Endothelial cell of umbilical vein (primary cell): ENCODE results near the gene PPP2R2D. TPM values are rescaled to one million over a fixed set of nuclear protein-coding genes. Genes with fewer than 3 reads are reported as not detected.

Experiments used
- BruUV-seq: library from RNA; stranded (reverse); fragments of 400-500 nt; replicated peaks from 2 replicates; lab custom pipeline; 2021; lab: Mats Ljungman, UMichigan
- CTCF ChIA-PET: fragments of 300-600, 350-600 bp; sonication (Branson Sonifier 250); formaldehyde crosslinking; loops from one replicate; lab custom pipeline; 2021; ENCODE audit warnings: antibody characterized with exemption, inconsistent platforms; lab: Charles Lee
- POLR2A ChIA-PET: fragments of 300-600, 350-600 bp; sonication (Branson Sonifier 250); formaldehyde crosslinking; loops from one replicate; lab custom pipeline; 2021; ENCODE audit warnings: antibody characterized with exemption, inconsistent platforms; lab: Charles Lee
- DNase-seq: peaks from one replicate; pipeline ENCODE4 v3.0.0-alpha.2; 2011; ENCODE audit warnings: low read depth, low spot score
- FAIRE-seq: peaks from 2 replicates; lab custom pipeline; 2011; peaks lifted over from hg19 to GRCh38; lab: Jason Lieb, UNC
- H2AFZ ChIP-seq: 2 replicates; pipeline ENCODE4 v1.6.0; 2012; ENCODE audit warnings: low read depth, low read length, control low read depth, inconsistent platforms
- H3K27ac ChIP-seq: 2 replicates; pipeline ENCODE4 v1.5.1; 2011; ENCODE audit warnings: low read depth, mild to moderate bottlenecking, control low read depth, low read length, moderate library complexity; ENCODE audit not compliant: insufficient read depth
- H3K27me3 ChIP-seq, 2 experiments: 2 replicates each; pipeline versions ENCODE4 v1.6.0 to v1.6.1; 2011; ENCODE audit warnings: low read length in 2 of 2, mixed read lengths in 1 of 2; ENCODE audit not compliant: control insufficient read depth in 2 of 2, insufficient read depth in 2 of 2
- H3K36me3 ChIP-seq, 2 experiments: 2 replicates in 1 of 2; 3 replicates in 1 of 2; pipeline ENCODE4 v1.5.1; 2011; ENCODE audit warnings: low read length in 2 of 2, mild to moderate bottlenecking in 1 of 2, moderate library complexity in 1 of 2; ENCODE audit not compliant: control insufficient read depth in 2 of 2, insufficient read depth in 2 of 2; ENCODE audit errors: extremely low read depth in 1 of 2
- H3K4me1 ChIP-seq: 3 replicates; pipeline ENCODE4 v1.5.1; 2011; ENCODE audit warnings: mild to moderate bottlenecking, low read length; ENCODE audit not compliant: control insufficient read depth, insufficient read depth; ENCODE audit errors: extremely low read depth
- H3K4me2 ChIP-seq: 2 replicates; pipeline ENCODE4 v1.6.1; 2011; ENCODE audit warnings: low read length, control low read depth, mixed read lengths; ENCODE audit not compliant: insufficient read depth
- H3K4me3 ChIP-seq, 3 experiments: fragments of 200-600 bp in 1 of 3; sonication (generic), shearing (Covaris generic) in 1 of 3; replicated peaks in 1 of 3; 2 replicates each; pipeline ENCODE4 v1.5.1; 2011 to 2016; ENCODE audit warnings: control low read depth in 3 of 3, low read length in 3 of 3, mild to moderate bottlenecking in 2 of 3, inconsistent platforms in 1 of 3, low read depth in 1 of 3, moderate library complexity in 1 of 3; ENCODE audit not compliant: insufficient read depth in 1 of 3
- H3K79me2 ChIP-seq: 2 replicates; pipeline ENCODE4 v1.6.0; 2012; ENCODE audit warnings: low read length, inconsistent platforms; ENCODE audit not compliant: control insufficient read depth, insufficient read depth
- H3K9ac ChIP-seq: replicated peaks from 2 replicates; pipeline ENCODE3; 2011; ENCODE audit warnings: low read length, control low read depth; ENCODE audit not compliant: insufficient read depth; ENCODE audit errors: extremely low read depth
- H3K9me1 ChIP-seq: replicated peaks from 3 replicates; pipeline ENCODE4 v1.6.0; 2011; ENCODE audit warnings: mild to moderate bottlenecking, low read length; ENCODE audit not compliant: control insufficient read depth, insufficient read depth; ENCODE audit errors: extremely low read depth
- H3K9me3 ChIP-seq: replicated peaks from 2 replicates; pipeline ENCODE4 v1.5.1; 2012; ENCODE audit warnings: low read length, inconsistent platforms; ENCODE audit not compliant: control insufficient read depth, insufficient read depth
- H4K20me1 ChIP-seq: replicated peaks from 2 replicates; pipeline ENCODE3; 2011; ENCODE audit warnings: mild to moderate bottlenecking, low read length; ENCODE audit not compliant: control insufficient read depth, insufficient read depth; ENCODE audit errors: extremely low read depth
- EZH2 ChIP-seq: IDR thresholded peaks from 2 replicates; pipeline ENCODE4 v1.6.1; 2012; ENCODE audit warnings: borderline replicate concordance, low read depth, mild to moderate bottlenecking, moderate library complexity, low read length, inconsistent platforms; ENCODE audit not compliant: severe bottlenecking
- FOS ChIP-seq: IDR thresholded peaks from 2 replicates; pipeline ENCODE4 v1.6.1; 2011; ENCODE audit warnings: mild to moderate bottlenecking, low read length, moderate library complexity, borderline replicate concordance; ENCODE audit not compliant: insufficient read depth
- GATA2 ChIP-seq: IDR thresholded peaks from 2 replicates; pipeline ENCODE4 v1.7.0; 2011; ENCODE audit warnings: low read depth, mild to moderate bottlenecking, moderate library complexity, mixed read lengths, low read length; ENCODE audit not compliant: insufficient read length, insufficient read depth
- JUN ChIP-seq: IDR thresholded peaks from 2 replicates; pipeline ENCODE4 v1.6.1; 2011; ENCODE audit warnings: borderline replicate concordance, low read depth; ENCODE audit not compliant: insufficient read length, insufficient read depth
- MYC ChIP-seq: IDR thresholded peaks from one replicate; pipeline ENCODE4 v1.6.1; 2011; ENCODE audit warnings: mild to moderate bottlenecking, low read depth, low read length
- POLR2A ChIP-seq: IDR thresholded peaks from 2 replicates; pipeline ENCODE4 v1.6.1; 2012; ENCODE audit warnings: low read depth, mild to moderate bottlenecking, control low read depth, low read length
- POLR2AphosphoS5 ChIP-seq: IDR thresholded peaks from 2 replicates; pipeline ENCODE4 v1.6.1; 2012; ENCODE audit warnings: low read depth, mild to moderate bottlenecking, control low read depth, low read length, moderate library complexity; ENCODE audit not compliant: insufficient read depth
- dilution Hi-C: fragments of 300-500 bp; cut with MboI; formaldehyde crosslinking; loops from one replicate; pipeline ENCODE4 v1.15.0; 2019; ENCODE audit warnings: low sequenced_read_pairs; ENCODE audit not compliant: extremely low pct_ligation_motif_present
- intact Hi-C: fragments of 100-400 bp; cut with micrococcal nuclease; formaldehyde crosslinking; loops from one replicate; pipeline ENCODE4 v1.10.0; 2022
- polyA plus RNA-seq, 4 experiments: library from polyadenylated mRNA; depleted of rRNA in 3 of 4; stranded (reverse) in 3 of 4; unstranded in 1 of 4; fragments of >200 nt; gene quantifications; 2 replicates each; pipeline versions ENCODE4 v1.2.1 to v1.2.3, GENCODE V29; 2011 to 2012; ENCODE audit warnings: missing spikeins in 1 of 4
- total RNA-seq: library from RNA; stranded (reverse); gene quantifications from 2 replicates; pipeline ENCODE4 v1.2.3, GENCODE V29; 2021
- TF ChIP-seq, protein P1 (sequence below), 2 donors: IDR thresholded peaks; 1 replicate in 1 of 2; 2 replicates in 1 of 2; pipeline ENCODE4 v1.5.1; 2011; ENCODE audit warnings: low read length in 2 of 2, mild to moderate bottlenecking in 2 of 2, moderate library complexity in 2 of 2, control low read depth in 1 of 2, inconsistent platforms in 1 of 2, low read depth in 1 of 2; ENCODE audit not compliant: insufficient read depth in 1 of 2; ENCODE audit errors: extremely low read depth in 1 of 2
- TF ChIP-seq, protein P2 (sequence below): IDR thresholded peaks from 2 replicates; pipeline ENCODE4 v1.6.1; 2011; ENCODE audit not compliant: insufficient read depth, insufficient read length

The PPP2R2D gene
- total and polyA plus RNA-seq, 2 donors (not counting 3 experiments of a cell fraction or from before 2014, with no cell fraction given), result 29.9 to 36.3 TPM

DNA sequence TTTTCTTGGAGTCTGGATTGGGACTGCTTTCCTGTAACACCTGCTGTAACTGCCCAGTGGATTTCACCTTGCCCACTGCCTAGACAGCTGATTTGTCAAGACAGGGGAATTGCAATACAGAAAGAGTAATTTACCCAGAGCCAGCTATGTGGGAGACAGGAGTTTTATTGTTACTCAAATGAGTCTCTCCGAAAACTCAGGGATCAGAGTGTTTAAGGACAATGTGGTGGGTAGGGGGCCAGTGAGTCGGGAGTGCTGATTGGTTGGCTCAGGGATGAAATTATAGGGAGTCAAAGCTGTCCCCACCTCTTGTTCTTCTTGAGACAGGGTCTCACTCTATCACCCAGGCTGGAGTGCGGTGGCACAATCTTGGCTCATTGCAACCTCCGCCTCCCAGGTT, 106.2 kb downstream of the PPP2R2D start:
- Histone ChIP-seq H3K27ac (no peak overlapping the region), H3K9ac (no peak overlapping the region), H3K79me2 (no peaks in the 10 kb centered on the region), H3K4me3 (no peak overlapping the region), H3K4me2 (no peak overlapping the region), H3K9me3 (no peaks in the 10 kb centered on the region), H2AFZ (no peak overlapping the region), H3K27me3 (peaks cover 10 to 12% of the 10 kb centered on the region in 2 experiments), H4K20me1 (no peaks in the 10 kb centered on the region), H3K4me1 (no peaks in the 10 kb centered on the region), H3K9me1 (no peaks in the 10 kb centered on the region), H3K36me3 (no peaks in the 10 kb centered on the region)
- no peak for DNase-seq
- CTCF ChIA-PET, result interaction anchor here (1.9 kb wide), 1 partner anchor 16 kb away, joined by 10 read pairs; no protein-coding TSS in a partner anchor
- dilution Hi-C loops, result no loop called here
- POLR2A ChIA-PET, result no interaction called here
- no peak for FAIRE-seq
- no TSS peak for BruUV-seq
- no peak for TF ChIP-seq JUN
- TF ChIP-seq, protein P1, sequence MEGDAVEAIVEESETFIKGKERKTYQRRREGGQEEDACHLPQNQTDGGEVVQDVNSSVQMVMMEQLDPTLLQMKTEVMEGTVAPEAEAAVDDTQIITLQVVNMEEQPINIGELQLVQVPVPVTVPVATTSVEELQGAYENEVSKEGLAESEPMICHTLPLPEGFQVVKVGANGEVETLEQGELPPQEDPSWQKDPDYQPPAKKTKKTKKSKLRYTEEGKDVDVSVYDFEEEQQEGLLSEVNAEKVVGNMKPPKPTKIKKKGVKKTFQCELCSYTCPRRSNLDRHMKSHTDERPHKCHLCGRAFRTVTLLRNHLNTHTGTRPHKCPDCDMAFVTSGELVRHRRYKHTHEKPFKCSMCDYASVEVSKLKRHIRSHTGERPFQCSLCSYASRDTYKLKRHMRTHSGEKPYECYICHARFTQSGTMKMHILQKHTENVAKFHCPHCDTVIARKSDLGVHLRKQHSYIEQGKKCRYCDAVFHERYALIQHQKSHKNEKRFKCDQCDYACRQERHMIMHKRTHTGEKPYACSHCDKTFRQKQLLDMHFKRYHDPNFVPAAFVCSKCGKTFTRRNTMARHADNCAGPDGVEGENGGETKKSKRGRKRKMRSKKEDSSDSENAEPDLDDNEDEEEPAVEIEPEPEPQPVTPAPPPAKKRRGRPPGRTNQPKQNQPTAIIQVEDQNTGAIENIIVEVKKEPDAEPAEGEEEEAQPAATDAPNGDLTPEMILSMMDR (IDR thresholded peaks at IDR 0.05; ENCODE audit: extremely low read depth in 1 of 2, insufficient read depth in 1 of 2, low read depth in 1 of 2, low read length in 2 of 2), result no peak
- TF ChIP-seq, protein P2, sequence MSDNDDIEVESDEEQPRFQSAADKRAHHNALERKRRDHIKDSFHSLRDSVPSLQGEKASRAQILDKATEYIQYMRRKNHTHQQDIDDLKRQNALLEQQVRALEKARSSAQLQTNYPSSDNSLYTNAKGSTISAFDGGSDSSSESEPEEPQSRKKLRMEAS, result no peak
- TF ChIP-seq POLR2A, result no peak
- TF ChIP-seq EZH2, result no peak
- TF ChIP-seq MYC, result no peak
- TF ChIP-seq POLR2AphosphoS5, result no peak
- TF ChIP-seq GATA2, result no peak
- TF ChIP-seq FOS, result no peak
- intact Hi-C loops, result no loop called here
